HFF-Myc (cell line): ENCODE measurements around the gene LSS.
"Not testable (repeated sequence)": the region's sequence is repeated elsewhere in the genome, so short reads cannot be mapped to it uniquely, and the experiment has no call there.

Source experiments
- DNase-seq: peaks from one replicate; pipeline ENCODE4 v3.0.0-alpha.2; 2011; ENCODE audit warnings: low read depth; ENCODE audit errors: extremely low read depth
- H3K4me3 ChIP-seq: replicated peaks from 2 replicates; pipeline ENCODE4 v1.5.1; 2011; ENCODE audit warnings: low read depth, mild to moderate bottlenecking, control low read depth, low read length
- TF ChIP-seq, protein P1 (sequence below): IDR thresholded peaks from 2 replicates; pipeline ENCODE4 v1.5.1; 2012; ENCODE audit warnings: mild to moderate bottlenecking, low read depth, low read length, control low read depth; ENCODE audit errors: missing control alignments

The LSS gene

DNA sequence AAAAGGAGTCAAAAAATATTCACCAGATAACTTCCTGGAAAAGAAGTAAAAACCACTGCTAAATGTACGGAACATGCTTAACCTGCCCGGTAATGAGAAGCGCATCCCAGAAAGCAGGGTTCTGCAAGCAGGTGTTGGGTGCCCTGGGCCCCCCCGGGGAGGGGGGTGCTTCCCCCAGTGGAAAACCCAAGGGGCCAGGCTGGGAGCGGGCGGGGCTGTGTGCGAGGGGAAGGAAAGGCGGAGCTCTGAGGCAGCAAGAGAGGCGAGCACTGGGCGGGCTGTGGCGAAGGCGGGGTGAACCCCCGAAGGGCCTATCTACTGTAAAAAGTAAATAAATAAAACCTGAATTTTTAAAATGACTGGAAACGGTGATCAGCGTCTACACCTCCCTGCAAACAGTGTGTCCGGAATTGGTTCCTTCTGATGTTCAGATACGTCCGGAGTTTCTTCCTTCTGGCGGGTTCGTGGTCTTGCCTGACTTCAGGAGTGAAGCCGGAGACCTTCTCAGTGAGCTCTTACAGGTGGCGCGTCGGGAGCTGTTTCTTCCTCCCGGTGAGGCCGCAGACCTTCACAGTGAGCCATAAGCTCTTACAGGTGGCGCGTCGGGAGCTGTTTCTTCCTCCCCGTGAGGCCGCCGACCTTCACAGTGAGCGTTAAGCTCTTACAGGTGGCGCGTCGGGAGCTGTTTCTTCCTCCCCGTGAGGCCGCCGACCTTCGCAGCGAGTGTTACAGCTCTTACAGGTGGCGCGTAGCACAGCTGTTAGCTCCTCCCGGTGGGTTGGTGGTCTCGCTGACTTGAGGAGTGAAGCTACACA is 86.6 kb downstream of the LSS start:
- H3K4me3 ChIP-seq: no peak overlapping the region
- TF ChIP-seq, protein P1, sequence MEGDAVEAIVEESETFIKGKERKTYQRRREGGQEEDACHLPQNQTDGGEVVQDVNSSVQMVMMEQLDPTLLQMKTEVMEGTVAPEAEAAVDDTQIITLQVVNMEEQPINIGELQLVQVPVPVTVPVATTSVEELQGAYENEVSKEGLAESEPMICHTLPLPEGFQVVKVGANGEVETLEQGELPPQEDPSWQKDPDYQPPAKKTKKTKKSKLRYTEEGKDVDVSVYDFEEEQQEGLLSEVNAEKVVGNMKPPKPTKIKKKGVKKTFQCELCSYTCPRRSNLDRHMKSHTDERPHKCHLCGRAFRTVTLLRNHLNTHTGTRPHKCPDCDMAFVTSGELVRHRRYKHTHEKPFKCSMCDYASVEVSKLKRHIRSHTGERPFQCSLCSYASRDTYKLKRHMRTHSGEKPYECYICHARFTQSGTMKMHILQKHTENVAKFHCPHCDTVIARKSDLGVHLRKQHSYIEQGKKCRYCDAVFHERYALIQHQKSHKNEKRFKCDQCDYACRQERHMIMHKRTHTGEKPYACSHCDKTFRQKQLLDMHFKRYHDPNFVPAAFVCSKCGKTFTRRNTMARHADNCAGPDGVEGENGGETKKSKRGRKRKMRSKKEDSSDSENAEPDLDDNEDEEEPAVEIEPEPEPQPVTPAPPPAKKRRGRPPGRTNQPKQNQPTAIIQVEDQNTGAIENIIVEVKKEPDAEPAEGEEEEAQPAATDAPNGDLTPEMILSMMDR: no peak
- no peak for DNase-seq

DNA sequence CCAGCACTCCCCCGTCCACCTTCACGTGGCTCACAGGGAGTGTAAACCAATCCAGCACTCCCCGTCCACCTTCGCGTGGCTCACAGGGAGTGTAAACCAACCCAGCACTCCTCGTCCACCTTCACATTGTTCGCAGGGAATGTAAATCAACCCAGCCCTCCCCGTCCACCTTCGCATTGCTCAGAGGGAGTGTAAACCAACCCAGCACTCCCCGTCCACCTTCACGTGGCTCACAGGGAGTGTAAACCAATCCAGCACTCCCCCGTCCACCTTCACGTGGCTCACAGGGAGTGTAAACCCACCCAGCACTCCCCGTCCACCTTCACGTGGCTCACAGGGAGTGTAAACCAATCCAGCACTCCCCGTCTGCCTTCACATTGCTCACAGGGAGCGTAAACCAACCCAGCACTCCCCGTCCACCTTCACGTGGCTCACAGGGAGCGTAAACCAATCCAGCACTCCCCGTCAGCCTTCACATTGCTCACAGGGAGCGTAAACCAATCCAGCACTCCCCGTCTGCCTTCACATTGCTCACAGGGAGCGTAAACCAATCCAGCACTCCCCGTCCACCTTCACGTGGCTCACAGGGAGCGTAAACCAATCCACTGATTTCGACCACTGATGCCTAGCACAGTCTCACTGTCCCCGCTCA is 88.1 kb downstream of the LSS start:
- H3K4me3 ChIP-seq, DNase-seq: not testable (repeated sequence)

DNA sequence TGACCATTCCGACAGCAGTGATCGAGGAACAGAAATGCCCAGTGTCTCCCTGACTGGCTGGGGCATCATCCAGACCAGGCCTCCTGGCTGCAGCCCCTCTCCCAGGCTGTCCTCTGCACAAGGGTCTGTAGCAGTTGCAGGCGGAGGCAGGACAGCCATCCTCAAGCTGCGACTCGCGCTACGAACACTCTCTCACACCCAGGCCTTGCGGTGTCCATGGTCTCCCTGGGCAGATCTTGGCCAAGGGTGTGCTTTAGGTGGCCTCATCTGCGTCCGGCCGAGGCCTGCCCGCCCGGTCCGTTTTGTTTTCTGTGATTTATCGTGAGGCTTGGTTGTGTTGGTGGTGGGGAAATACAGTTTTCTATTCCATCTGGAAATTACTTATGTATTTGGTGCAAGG is 88.9 kb downstream of the LSS start:
- no peak for DNase-seq
- TF ChIP-seq, protein P1: no peak
- H3K4me3 ChIP-seq: no peak overlapping the region

DNA sequence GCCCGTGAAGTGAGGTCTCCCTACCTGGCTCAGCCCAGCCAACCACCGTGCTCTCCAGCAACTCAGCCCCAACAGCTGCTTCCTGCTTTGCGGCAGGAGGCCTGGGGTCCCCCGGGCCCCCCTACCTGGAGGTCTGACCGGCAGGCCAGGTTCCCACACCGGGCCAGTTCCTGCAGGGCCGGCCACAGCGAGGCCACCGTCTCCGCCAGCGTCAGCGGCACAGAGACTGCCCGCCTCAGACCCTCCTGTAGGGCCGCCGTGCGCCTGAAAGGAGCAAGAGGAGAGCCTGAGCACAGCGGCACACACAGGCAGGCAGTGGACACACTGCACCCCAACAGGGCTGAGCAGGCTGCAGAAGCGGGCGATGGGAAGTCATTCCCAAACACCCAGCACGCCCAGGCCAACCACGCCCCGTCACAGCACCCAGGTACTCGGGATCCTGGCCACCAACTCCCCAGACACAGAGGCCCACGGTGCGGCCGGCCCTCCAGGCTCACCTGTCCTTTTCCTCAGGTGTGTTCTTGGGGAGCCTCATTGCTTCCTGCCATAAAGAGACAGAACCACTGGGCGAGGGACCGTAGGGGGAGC is 90.1 kb downstream of the LSS start:
- no peak overlapping the region for H3K4me3 ChIP-seq
- TF ChIP-seq, protein P1: no peak
- DNase-seq: no peak
